HepG2 (cell line): Measurements from ENCODE around the gene HTRA2. TPM values are rescaled to one million over a fixed set of nuclear protein-coding genes. Genes with fewer than 3 reads are reported as not detected.

Experiments used
- E2F1 ChIP-seq: sonication (generic); formaldehyde crosslinking; IDR thresholded peaks from 2 replicates; pipeline ENCODE4 v1.5.0; 2020; ENCODE audit warnings: missing genetic modification reagents
- MATR3 ChIP-seq: sonication (generic); formaldehyde crosslinking; IDR thresholded peaks from 2 replicates; pipeline ENCODE4 v1.4.0; 2020; ENCODE audit warnings: missing genetic modification reagents
- MED8 ChIP-seq: sonication (generic); formaldehyde crosslinking; IDR thresholded peaks from 2 replicates; pipeline ENCODE4 v1.8.1; 2023; ENCODE audit warnings: mild to moderate bottlenecking, missing genetic modification reagents; ENCODE audit not compliant: insufficient replicate concordance
- PHB2 ChIP-seq: fragments of 450-650 bp; IDR thresholded peaks from 2 replicates; pipeline ENCODE4 v1.6.1; 2018; ENCODE audit not compliant: partially characterized antibody
- PHF8 ChIP-seq: sonication (generic); formaldehyde crosslinking; IDR thresholded peaks from 2 replicates; pipeline ENCODE4 v1.5.0; 2020; ENCODE audit warnings: missing genetic modification reagents
- SP4 ChIP-seq: sonication (generic); formaldehyde crosslinking; IDR thresholded peaks from 2 replicates; pipeline ENCODE4 v1.8.1; 2023; ENCODE audit warnings: mild to moderate bottlenecking, missing genetic modification reagents
- SSRP1 ChIP-seq: IDR thresholded peaks from 2 replicates; pipeline ENCODE4 v1.6.1; 2016; ENCODE audit warnings: control low read depth
- TRAFD1 ChIP-seq: sonication (generic); formaldehyde crosslinking; IDR thresholded peaks from 2 replicates; pipeline ENCODE4 v1.5.1; 2020; ENCODE audit warnings: missing genetic modification reagents, mild to moderate bottlenecking, borderline replicate concordance
- ZBTB25 ChIP-seq: IDR thresholded peaks from 2 replicates; pipeline ENCODE4 v1.6.1; 2018; ENCODE audit warnings: missing genetic modification reagents
- ZBTB33 ChIP-seq: sonication (generic); formaldehyde crosslinking; IDR thresholded peaks from 2 replicates; pipeline ENCODE4 v1.4.0; 2020; ENCODE audit warnings: missing genetic modification reagents
- ZHX1 ChIP-seq: sonication (generic); formaldehyde crosslinking; IDR thresholded peaks from 2 replicates; pipeline ENCODE4 v1.8.1; 2022; ENCODE audit warnings: low read depth, mild to moderate bottlenecking, missing genetic modification reagents
- ZKSCAN5 ChIP-seq: sonication (generic); formaldehyde crosslinking; IDR thresholded peaks from 2 replicates; pipeline ENCODE4 v1.5.1; 2020; ENCODE audit warnings: mild to moderate bottlenecking, missing genetic modification reagents
- ZNF124 ChIP-seq: sonication (generic); formaldehyde crosslinking; IDR thresholded peaks from 2 replicates; pipeline ENCODE4 v1.4.0; 2020; ENCODE audit warnings: missing genetic modification reagents
- ZNF263 ChIP-seq: sonication (generic); formaldehyde crosslinking; IDR thresholded peaks from 2 replicates; pipeline ENCODE4 v1.4.0; 2020; ENCODE audit warnings: missing genetic modification reagents
- ZNF281 ChIP-seq: sonication (generic); formaldehyde crosslinking; IDR thresholded peaks from 2 replicates; pipeline ENCODE4 v1.4.0; 2020; ENCODE audit warnings: missing genetic modification reagents, borderline replicate concordance
- ZNF619 ChIP-seq: sonication (generic); formaldehyde crosslinking; IDR thresholded peaks from 2 replicates; pipeline ENCODE4 v1.4.0; 2020; ENCODE audit warnings: mild to moderate bottlenecking, missing genetic modification reagents
- polyA plus RNA-seq, 8 experiments: library from polyadenylated mRNA; depleted of rRNA in 3 of 8; stranded (reverse) in 7 of 8; unstranded in 1 of 8; fragments of >200 nt; fragmentation: Illumina TruSeq in 4 of 8; extraction: Trizol in 4 of 8; gene quantifications; 2 replicates each; pipeline versions ENCODE4 v1.2.1 to v1.2.3, GENCODE V29; 2011 to 2016; ENCODE audit warnings: low read depth in 4 of 8, missing spikeins in 1 of 8, mixed read lengths in 1 of 8; ENCODE audit not compliant: insufficient read depth in 1 of 8
- total RNA-seq, 5 experiments: library from RNA; depleted of rRNA; stranded (reverse); fragments of >200 nt; fragmentation: Illumina TruSeq; extraction: Trizol; gene quantifications; 2 replicates each; pipeline ENCODE4 v1.2.3, GENCODE V29; 2016; ENCODE audit warnings: low read depth in 1 of 5

The HTRA2 gene
- total and polyA plus RNA-seq, 2 of the 13 experiments (the other 11 are each of a cell fraction or from before 2014, with no cell fraction given): 47.7 to 50.3 TPM

GRCh38 chr2:74525717-74526648, 3.8 kb upstream of the HTRA2 start, which contains the start of gene DQX1 (continued):
- TF ChIP-seq TRAFD1 (CRISPR knock-in tag) (no peak), MED8 (CRISPR knock-in tag) (no peak), ZBTB33 (CRISPR knock-in tag) (peak; percentile 13; the same call in 1 of the 2 replicates), ZNF619 (no peak), ZNF124 (CRISPR knock-in tag) (peak; percentile 84; the same call in 1 of the 2 replicates), ZHX1 (CRISPR knock-in tag) (peak; percentile 83), ZBTB25 (no peak; the same call in 1 of the 2 replicates), ZNF281 (0 out of 2 replicates have a peak, but pooled peaks have one; percentile 21), E2F1 (CRISPR knock-in tag) (no peak), PHB2 (no peak), SP4 (CRISPR knock-in tag) (no peak; the same call in 1 of the 2 replicates), ZKSCAN5 (CRISPR knock-in tag) (no peak), SSRP1 (CRISPR knock-in tag) (peak; percentile 65; the same call in 1 of the 2 replicates), PHF8 (peak; percentile 21; the same call in 1 of the 2 replicates), MATR3 (CRISPR knock-in tag) (no peak), ZNF263 (peak; percentile 27; the same call in 1 of the 2 replicates)
